LHCN-M2 (cell line): ENCODE measurements around the gene PKD1L1. TPM values are rescaled to one million over a fixed set of nuclear protein-coding genes. Genes with fewer than 3 reads are reported as not detected.
"Not testable (repeated sequence)": the region's sequence is repeated elsewhere in the genome, so short reads cannot be mapped to it uniquely, and the experiment has no call there.

Experiments used
- DNase-seq: peaks from one replicate; pipeline ENCODE4 v3.0.0-alpha.2; 2012; ENCODE audit warnings: low read depth
- total RNA-seq: library from RNA; depleted of rRNA; stranded (reverse); fragments of >200 nt; gene quantifications from 2 replicates; pipeline ENCODE4 v1.2.3, GENCODE V29; 2014

Gene PKD1L1
- total RNA-seq, 1 experiment from 2014 or later, result 0.06 TPM

GRCh38 chr7:47939425-47940036 lies 8.7 kb downstream of the PKD1L1 start:
- no peak for DNase-seq

DNA sequence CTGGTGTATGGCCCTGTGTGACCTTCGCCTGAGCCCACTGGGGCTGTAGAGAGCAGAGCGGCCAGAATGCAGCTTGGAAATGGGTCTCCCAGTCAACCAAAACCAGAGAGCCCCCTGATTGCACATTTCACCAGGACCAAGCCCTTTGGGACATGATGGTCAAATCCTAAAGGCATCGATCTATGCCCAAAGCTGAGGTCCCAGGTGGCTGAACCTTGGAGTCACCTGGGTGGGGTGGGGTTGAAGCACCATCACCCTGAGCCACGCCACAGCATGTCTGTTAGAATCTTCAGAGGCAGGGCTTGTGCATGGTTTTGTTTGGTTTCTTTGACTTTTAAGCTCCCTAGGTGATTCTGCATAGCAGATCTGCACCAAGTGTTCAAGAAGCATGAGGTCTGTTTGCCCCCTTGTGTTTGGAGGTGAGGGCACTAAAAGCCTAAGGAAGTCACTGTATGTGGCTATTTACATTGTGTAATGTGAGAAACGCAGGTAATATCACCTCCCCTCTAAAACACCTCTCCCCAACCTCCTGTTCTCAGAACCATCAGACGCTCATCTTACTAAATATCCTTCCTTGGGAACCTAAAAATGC lies 9.6 kb downstream of the PKD1L1 start:
- no peak for DNase-seq

DNA sequence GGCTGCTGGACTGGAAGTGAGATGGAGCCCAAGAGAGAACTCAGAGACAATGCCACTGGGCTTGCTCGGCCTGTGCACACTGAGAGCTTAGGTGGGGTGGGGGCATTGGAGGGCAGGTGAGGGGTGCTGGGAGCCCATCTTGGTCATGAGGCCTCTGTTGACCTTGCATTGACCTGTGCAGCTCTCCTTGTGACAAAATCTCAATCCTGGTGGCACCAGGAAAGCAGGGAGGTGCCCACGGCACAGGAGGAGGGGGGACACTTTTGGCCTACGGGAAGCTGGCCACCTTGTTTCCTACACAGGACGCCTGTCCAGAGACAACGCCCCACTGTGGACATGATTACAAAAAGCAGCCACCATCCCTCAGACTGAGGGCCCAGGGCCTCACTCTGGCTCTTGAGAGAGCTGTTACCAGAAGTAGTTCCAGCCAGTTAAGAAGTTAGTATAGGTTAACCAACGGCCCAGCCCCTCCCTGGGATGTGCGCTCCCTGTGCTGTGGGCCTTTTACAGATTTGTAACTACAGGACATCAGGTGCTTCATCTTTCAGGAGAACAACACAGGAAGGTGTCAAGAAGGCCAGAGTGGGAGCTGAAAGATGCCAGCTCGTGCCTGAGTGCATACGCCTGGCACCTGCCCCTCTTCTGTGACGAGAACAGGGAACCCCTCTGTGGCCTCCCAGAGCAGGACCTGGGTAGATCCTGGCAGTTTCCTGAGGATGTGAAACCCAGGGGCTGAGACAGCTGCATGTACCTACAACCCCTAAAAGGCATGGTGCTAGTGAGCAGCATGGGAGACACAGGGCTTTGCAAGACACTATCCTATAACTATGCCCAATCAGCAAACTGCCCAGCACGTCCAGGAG lies 10.3 kb downstream of the PKD1L1 start:
- no peak for DNase-seq

GRCh38 chr7:47937065-47937687 lies 11.1 kb downstream of the PKD1L1 start:
- no peak for DNase-seq

GRCh38 chr7:47936323-47936722 lies 11.9 kb downstream of the PKD1L1 start:
- DNase-seq, result no peak

GRCh38 chr7:47935336-47935735 lies 12.9 kb downstream of the PKD1L1 start:
- no peak for DNase-seq

DNA sequence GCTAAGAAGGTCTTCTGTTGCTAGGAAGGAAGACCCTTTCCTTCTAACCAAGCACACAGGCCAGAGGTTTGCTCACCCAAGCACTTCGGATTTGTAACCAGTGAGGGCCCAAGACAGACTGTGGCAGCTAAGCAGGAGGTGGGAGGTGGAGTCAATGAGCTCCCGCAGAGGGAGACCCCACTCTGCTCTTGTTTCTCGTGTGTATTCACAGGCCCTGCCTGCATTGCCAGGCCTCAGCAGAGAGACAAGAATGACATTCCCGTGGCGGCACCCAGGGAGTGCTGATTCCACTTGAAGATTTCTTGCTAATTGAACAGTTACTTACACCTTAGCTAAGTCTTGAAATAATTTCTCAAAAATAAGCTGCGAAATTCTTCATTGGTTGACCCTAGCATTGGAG lies 13.4 kb downstream of the PKD1L1 start:
- DNase-seq, result no peak

- no peak for DNase-seq
Observed at GRCh38 chr7:47933215-47933614, 15.1 kb downstream of the PKD1L1 start.

DNA sequence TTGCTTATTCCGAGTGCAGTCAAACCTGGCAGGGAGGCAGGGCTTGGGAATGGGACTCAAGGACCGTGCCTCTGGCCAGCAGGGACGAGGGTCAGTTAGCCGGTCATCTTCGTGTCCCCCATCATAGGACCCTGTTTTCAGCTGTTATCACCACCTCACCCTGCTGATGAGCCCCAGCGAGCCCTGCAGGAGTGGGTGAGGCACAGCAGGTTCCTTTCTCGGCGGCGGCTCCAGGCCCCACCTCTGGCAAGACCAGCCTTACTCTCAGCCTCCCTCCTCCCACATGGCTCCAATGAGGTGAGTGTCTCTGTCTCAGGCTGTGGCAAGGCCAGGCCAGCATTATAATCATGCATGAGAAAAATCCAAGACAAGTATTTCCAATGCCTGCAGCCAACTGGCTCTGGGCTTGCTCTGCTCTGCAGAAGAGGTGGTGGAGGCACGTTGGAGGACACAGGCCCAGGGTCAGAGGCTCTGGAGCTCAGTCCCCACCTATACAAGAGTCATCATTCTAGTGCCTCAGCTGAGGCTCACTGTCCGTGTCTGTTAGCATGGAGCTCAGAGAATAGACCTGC lies 15.7 kb downstream of the PKD1L1 start:
- no peak for DNase-seq

DNA sequence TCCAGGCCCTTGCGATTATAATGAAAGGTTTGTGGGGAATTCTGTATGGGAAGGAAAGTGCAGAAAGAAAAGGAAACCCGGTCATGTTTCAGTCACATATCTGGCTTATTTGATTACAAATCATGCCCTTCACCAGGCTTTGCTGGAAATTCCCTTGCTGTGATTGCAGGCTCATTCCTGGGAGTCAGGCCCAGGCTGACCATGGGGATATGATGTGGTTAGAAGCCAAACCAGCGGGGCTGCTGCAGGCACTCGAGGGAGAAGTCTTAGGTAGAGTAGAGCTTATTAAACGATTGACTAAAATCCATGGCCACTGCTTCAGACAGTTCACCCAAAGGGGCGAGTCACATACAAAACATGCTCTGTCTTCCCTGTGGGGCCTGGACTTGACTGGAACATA lies 16.2 kb downstream of the PKD1L1 start:
- DNase-seq, result no peak

DNA sequence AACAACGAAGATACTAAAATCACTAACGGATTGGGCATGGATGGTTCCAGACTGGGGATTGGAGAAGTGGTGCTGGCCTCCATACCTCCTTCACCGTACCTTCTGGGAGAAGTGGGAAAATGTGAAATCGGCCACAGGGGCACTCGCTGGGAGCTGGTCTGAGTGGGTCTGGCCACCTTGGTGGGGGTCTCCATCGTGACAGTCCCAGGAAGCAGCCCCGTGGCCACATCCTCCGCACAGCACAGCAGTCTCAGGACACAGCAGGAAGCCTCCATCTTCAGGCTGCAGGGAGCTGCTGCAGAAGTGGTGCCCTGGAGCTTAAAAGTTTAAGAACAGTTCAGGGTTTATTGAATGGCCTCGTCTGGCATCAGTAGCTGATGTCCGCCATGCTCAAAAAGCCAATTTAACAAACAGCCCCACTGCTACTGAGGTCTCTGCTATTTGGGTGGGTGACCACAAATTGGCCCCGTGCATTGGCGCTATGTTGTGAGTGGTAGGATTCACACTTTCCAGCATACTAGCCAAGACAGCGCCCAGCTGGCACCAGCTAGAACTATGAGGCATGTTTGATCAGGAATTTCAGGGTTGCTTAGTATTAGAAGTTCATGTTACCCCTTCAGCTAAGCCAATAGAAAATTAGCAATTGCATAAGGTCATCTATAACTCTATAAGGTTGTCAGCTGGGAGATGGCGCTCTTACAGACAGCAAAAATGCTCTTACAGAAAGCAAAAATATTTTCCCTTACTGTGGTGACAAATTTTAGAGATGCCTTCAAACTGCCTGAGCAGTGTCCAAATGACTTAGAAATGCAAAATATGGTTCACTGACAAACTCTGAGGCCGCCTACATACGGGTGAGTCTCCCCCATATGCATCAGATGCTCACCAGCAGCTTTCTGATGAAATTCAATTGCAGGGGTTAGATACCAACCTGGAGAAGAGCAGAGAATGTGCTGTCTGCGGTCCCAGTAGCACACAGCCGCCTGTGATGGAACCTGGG lies 17.0 kb downstream of the PKD1L1 start:
- DNase-seq, result no peak

GRCh38 chr7:47924266-47924665 lies 24.0 kb downstream of the PKD1L1 start:
- DNase-seq, result no peak

- not testable (repeated sequence) for DNase-seq
Observed at GRCh38 chr7:47923081-47923875, 25.0 kb downstream of the PKD1L1 start.

GRCh38 chr7:47916514-47916913 lies 31.8 kb downstream of the PKD1L1 start:
- DNase-seq, result not testable (repeated sequence)

DNA sequence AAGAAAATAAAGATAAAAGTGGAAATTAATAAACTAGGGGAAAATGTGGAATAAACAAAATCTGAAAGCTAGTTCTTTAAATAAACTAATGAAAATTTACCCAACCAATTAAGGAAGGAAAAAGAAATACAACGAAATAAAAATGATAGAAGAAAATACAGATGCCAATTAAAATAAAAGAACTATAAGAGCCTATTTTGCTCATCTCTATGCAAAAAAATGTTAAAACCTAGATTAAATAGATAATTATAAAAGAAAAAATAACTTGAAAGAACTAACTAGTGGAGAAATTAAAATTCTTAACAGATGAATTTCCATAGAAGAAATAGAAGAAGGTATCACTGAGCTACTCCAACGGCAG lies 32.7 kb downstream of the PKD1L1 start:
- DNase-seq, result no peak

- peak; percentile 51 for DNase-seq
Observed at GRCh38 chr7:47914717-47915615, 33.3 kb downstream of the PKD1L1 start.

DNA sequence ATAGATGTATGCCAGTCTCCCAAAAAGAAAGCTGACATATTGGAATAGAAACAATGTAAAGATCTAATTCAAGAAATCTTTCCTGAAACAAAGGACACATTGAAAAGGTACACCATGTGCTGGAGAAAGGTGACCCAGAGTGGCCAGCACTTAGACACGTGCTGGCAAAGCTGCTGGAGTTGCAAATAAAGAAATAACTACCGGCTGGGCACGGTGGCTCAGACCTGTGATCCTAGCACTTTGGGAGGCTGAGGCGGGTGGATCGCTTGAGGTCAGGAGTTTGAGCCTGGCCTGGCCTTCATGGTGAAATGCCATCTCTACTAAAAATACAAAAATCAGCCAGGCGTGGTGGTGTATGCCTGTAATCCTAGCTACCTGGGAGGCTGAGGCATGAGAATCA lies 35.9 kb downstream of the PKD1L1 start:
- DNase-seq, result no peak

- DNase-seq, result no peak
Observed at GRCh38 chr7:47908720-47909119, 39.5 kb downstream of the PKD1L1 start.
